Astrocyte (in vitro differentiated cells and primary cell): Measurements from ENCODE around the gene STRADB. TPM values are rescaled to one million over a fixed set of nuclear protein-coding genes. Genes with fewer than 3 reads are reported as not detected.

Experiments used
- DNase-seq: peaks from one replicate; pipeline ENCODE4 v3.0.0-alpha.2; 2010; ENCODE audit warnings: low read depth
- FAIRE-seq: peaks from 2 replicates; lab custom pipeline; 2011; peaks lifted over from hg19 to GRCh38; lab: Jason Lieb, UNC
- H2AFZ ChIP-seq: 2 replicates; pipeline ENCODE4 v1.6.0; 2012; ENCODE audit warnings: low read depth, low read length, inconsistent platforms
- H3K27ac ChIP-seq: 2 replicates; pipeline ENCODE4 v1.5.1; 2011; ENCODE audit warnings: low read depth, low read length, inconsistent platforms
- H3K27me3 ChIP-seq: 2 replicates; pipeline ENCODE4 v1.6.0; 2011; ENCODE audit warnings: low read length, inconsistent platforms; ENCODE audit not compliant: insufficient read depth
- H3K36me3 ChIP-seq: 2 replicates; pipeline ENCODE4 v1.5.1; 2011; ENCODE audit warnings: low read length, inconsistent platforms; ENCODE audit not compliant: insufficient read depth
- H3K4me1 ChIP-seq: 2 replicates; pipeline ENCODE4 v1.5.1; 2011; ENCODE audit warnings: low read length, inconsistent platforms; ENCODE audit not compliant: insufficient read depth
- H3K4me2 ChIP-seq: 2 replicates; pipeline ENCODE4 v1.6.0; 2012; ENCODE audit warnings: low read length, inconsistent platforms
- H3K4me3 ChIP-seq: 2 replicates; pipeline ENCODE4 v1.5.1; 2011; ENCODE audit warnings: low read depth, mild to moderate bottlenecking, low read length, inconsistent platforms; ENCODE audit not compliant: insufficient read depth
- H3K79me2 ChIP-seq: 2 replicates; pipeline ENCODE4 v1.6.0; 2012; ENCODE audit warnings: mild to moderate bottlenecking, low read length, inconsistent platforms; ENCODE audit not compliant: insufficient read depth
- H3K9ac ChIP-seq: 2 replicates; pipeline ENCODE4 v1.6.0; 2012; ENCODE audit warnings: mild to moderate bottlenecking, low read length, inconsistent platforms
- H3K9me3 ChIP-seq: 2 replicates; pipeline ENCODE4 v1.5.1; 2012; ENCODE audit warnings: low read depth, mild to moderate bottlenecking, low read length, inconsistent platforms; ENCODE audit not compliant: insufficient read depth
- H4K20me1 ChIP-seq: 2 replicates; pipeline ENCODE4 v1.6.0; 2012; ENCODE audit warnings: low read length, inconsistent platforms; ENCODE audit not compliant: insufficient read depth
- H3K27ac Mint-ChIP-seq: one replicate; pipeline ENCODE4 v1.8.0; 2021; ENCODE audit warnings: mild to moderate bottlenecking, mixed read lengths; ENCODE audit not compliant: unreplicated experiment
- H3K27me3 Mint-ChIP-seq: one replicate; pipeline ENCODE4 v1.8.0; 2021; ENCODE audit warnings: low read depth, mixed read lengths; ENCODE audit not compliant: unreplicated experiment
- H3K36me3 Mint-ChIP-seq: one replicate; pipeline ENCODE4 v1.8.0; 2021; ENCODE audit warnings: low read depth, mixed read lengths; ENCODE audit not compliant: unreplicated experiment
- H3K4me1 Mint-ChIP-seq: one replicate; pipeline ENCODE4 v1.8.0; 2021; ENCODE audit warnings: low read depth, mixed read lengths; ENCODE audit not compliant: unreplicated experiment
- H3K4me3 Mint-ChIP-seq: one replicate; pipeline ENCODE4 v1.8.0; 2021; ENCODE audit warnings: mild to moderate bottlenecking, moderate library complexity, mixed read lengths; ENCODE audit not compliant: unreplicated experiment
- H3K9me3 Mint-ChIP-seq: one replicate; pipeline ENCODE4 v1.8.0; 2021; ENCODE audit warnings: mild to moderate bottlenecking, mixed read lengths; ENCODE audit not compliant: unreplicated experiment
- EZH2 ChIP-seq: IDR thresholded peaks from 2 replicates; pipeline ENCODE4 v1.6.1; 2012; ENCODE audit warnings: mild to moderate bottlenecking, low read length, inconsistent platforms; ENCODE audit not compliant: insufficient read depth
- total RNA-seq: library from RNA; stranded (reverse); gene quantifications from 2 replicates; pipeline ENCODE4 v1.2.1, GENCODE V29; 2021
- TF ChIP-seq, protein P1 (sequence below): IDR thresholded peaks from 2 replicates; pipeline ENCODE4 v1.5.1; 2011; ENCODE audit warnings: low read depth, mild to moderate bottlenecking, inconsistent platforms, low read length, moderate library complexity; ENCODE audit not compliant: insufficient read depth

The STRADB gene
- total RNA-seq, 1 donor from 2014 or later = 40.5 TPM

DNA sequence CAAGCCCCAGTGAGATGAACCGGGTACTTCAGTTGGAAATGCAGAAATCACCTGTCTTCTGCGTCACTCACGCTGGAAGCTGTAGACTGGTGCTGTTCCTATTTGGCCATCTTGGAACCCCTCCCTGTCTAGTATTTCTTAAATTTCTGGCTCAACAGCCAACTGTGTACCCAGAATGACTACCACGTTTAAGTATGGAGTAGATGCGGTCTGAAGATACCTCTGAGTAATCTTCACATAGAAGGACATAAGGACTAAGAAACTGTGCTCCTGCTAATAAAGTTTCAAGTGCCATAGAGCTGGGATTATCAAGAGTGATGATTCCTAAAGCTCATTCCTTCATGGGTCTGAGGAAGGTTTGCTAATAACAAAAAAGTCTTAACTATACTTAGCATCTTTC is 20.7 kb upstream of the STRADB start:
- peaks cover 17% of the 10 kb centered on the region for H3K4me1 ChIP-seq
- Mint-ChIP-seq H3K4me1 (peaks cover 21% of the 10 kb centered on the region), H3K27ac (no peak overlapping the region), H3K9me3 (peaks cover 3% of the 10 kb centered on the region), H3K36me3 (peaks cover 16% of the 10 kb centered on the region), H3K27me3 (no peaks in the 10 kb centered on the region), H3K4me3 (no peak overlapping the region)
- no peak for FAIRE-seq
- no peak overlapping the region for H3K9ac ChIP-seq
- no peak overlapping the region for H2AFZ ChIP-seq
- H4K20me1 ChIP-seq = peaks cover 4% of the 10 kb centered on the region
- DNase-seq = no peak
- no peak overlapping the region for H3K27ac ChIP-seq
- TF ChIP-seq EZH2 = no peak
- TF ChIP-seq, protein P1, sequence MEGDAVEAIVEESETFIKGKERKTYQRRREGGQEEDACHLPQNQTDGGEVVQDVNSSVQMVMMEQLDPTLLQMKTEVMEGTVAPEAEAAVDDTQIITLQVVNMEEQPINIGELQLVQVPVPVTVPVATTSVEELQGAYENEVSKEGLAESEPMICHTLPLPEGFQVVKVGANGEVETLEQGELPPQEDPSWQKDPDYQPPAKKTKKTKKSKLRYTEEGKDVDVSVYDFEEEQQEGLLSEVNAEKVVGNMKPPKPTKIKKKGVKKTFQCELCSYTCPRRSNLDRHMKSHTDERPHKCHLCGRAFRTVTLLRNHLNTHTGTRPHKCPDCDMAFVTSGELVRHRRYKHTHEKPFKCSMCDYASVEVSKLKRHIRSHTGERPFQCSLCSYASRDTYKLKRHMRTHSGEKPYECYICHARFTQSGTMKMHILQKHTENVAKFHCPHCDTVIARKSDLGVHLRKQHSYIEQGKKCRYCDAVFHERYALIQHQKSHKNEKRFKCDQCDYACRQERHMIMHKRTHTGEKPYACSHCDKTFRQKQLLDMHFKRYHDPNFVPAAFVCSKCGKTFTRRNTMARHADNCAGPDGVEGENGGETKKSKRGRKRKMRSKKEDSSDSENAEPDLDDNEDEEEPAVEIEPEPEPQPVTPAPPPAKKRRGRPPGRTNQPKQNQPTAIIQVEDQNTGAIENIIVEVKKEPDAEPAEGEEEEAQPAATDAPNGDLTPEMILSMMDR = no peak
- H3K27me3 ChIP-seq = no peaks in the 10 kb centered on the region
- H3K9me3 ChIP-seq = no peaks in the 10 kb centered on the region
- H3K4me2 ChIP-seq = no peak overlapping the region
- no peak overlapping the region for H3K4me3 ChIP-seq
- H3K36me3 ChIP-seq = peaks cover 2% of the 10 kb centered on the region
- peaks cover 41% of the 10 kb centered on the region for H3K79me2 ChIP-seq

DNA sequence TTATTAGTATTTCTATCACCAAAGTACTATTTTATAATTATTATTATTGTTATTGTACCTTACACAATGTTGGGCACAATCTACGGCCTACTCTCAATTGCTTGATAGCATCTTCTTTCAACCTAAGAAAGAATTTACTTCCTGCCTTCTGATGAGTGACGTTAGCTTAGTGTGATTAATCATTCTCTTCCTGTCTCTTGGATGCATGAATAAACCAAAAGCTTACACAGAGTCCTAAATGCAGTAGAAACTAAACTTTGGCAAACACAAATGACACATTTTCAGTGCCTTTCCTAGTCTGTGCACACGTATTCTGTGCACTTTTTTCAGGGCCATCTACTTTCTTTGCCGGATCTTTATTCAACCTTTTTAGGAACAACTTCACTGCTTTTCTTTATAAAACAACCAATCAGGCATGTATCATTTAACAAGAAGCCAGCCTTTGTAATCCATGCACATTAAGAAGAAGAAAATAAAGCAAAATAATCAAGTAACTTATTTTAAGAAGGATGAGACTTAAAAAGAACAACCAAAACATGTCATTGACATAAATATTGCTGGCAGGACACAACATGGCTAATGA is 19.4 kb upstream of the STRADB start:
- Histone ChIP-seq H3K4me2 (peak overlapping the region; percentile 73), H4K20me1 (peaks cover 4% of the 10 kb centered on the region), H3K27ac (peak overlapping the region; percentile 53), H3K27me3 (no peaks in the 10 kb centered on the region), H3K4me1 (peaks cover 17% of the 10 kb centered on the region), H3K4me3 (no peak overlapping the region), H2AFZ (no peak overlapping the region), H3K9me3 (no peaks in the 10 kb centered on the region), H3K79me2 (peaks cover 49% of the 10 kb centered on the region), H3K9ac (peak overlapping the region; percentile 14), H3K36me3 (peaks cover 2% of the 10 kb centered on the region)
- Mint-ChIP-seq H3K4me1 (peaks cover 26% of the 10 kb centered on the region), H3K36me3 (peaks cover 16% of the 10 kb centered on the region), H3K27ac (peak overlapping the region; percentile 64), H3K27me3 (no peaks in the 10 kb centered on the region), H3K9me3 (peaks cover 3% of the 10 kb centered on the region), H3K4me3 (no peak overlapping the region)
- FAIRE-seq = no peak
- TF ChIP-seq, protein P1 = no peak
- TF ChIP-seq EZH2 = no peak
- peak; percentile 76 for DNase-seq
